Stomach (tissue), 9 donors: Measurements from ENCODE around the gene MYT1. TPM values are rescaled to one million over a fixed set of nuclear protein-coding genes. Genes with fewer than 3 reads are reported as not detected.

Source experiments
- DNase-seq, 2 donors: peaks; one replicate each; pipeline versions ENCODE4 v3.0.0 to v3.0.0-alpha.2; 2013 to 2019
- H3K27ac ChIP-seq, 5 donors: fragments of 200-600 bp in 4 of 5; sonication (generic) in 4 of 5; one replicate each; pipeline ENCODE4 v1.5.1; 2013 to 2019; ENCODE audit warnings: mild to moderate bottlenecking in 1 of 5, moderate library complexity in 1 of 5
- H3K27me3 ChIP-seq, 3 donors: fragments of 200-600 bp; sonication (generic); one replicate each; pipeline ENCODE4 v1.5.1; 2017 to 2019; ENCODE audit warnings: mixed run types in 1 of 3
- H3K36me3 ChIP-seq, 4 donors: fragments of 200-600 bp; sonication (generic); 1 replicate in 3 of 4; 2 replicates in 1 of 4; pipeline ENCODE4 v1.5.1; 2016 to 2019
- H3K4me1 ChIP-seq, 4 donors: fragments of 200-600 bp; sonication (generic); one replicate each; pipeline ENCODE4 v1.5.1; 2016 to 2019
- H3K4me3 ChIP-seq, 4 donors: fragments of 200-600 bp; sonication (generic) in 3 of 4; one replicate each; pipeline ENCODE4 v1.5.1; 2016 to 2019; ENCODE audit warnings: mild to moderate bottlenecking in 1 of 4
- H3K9me3 ChIP-seq, 4 donors: fragments of 200-600 bp; sonication (generic); one replicate each; pipeline ENCODE4 v1.5.1; 2016 to 2019
- CTCF ChIP-seq, 7 experiments: fragments of 450-650 bp in 4 of 7; fragments of 200-600 bp in 3 of 7; sonication (generic) in 3 of 7; IDR thresholded peaks; one replicate each; pipeline ENCODE4 v1.5.1; 2016 to 2019; ENCODE audit warnings: antibody characterized with exemption in 7 of 7, control low read depth in 2 of 7, mild to moderate bottlenecking in 1 of 7
- EP300 ChIP-seq: sonication (generic); formaldehyde crosslinking; IDR thresholded peaks from one replicate; pipeline ENCODE4 v1.6.1; 2017; ENCODE audit warnings: antibody characterized with exemption
- POLR2A ChIP-seq, 4 donors: fragments of 450-650 bp; IDR thresholded peaks; one replicate each; pipeline ENCODE4 v1.6.1; 2016; ENCODE audit warnings: antibody characterized with exemption in 4 of 4, control low read depth in 2 of 4, mild to moderate bottlenecking in 1 of 4, moderate library complexity in 1 of 4
- POLR2AphosphoS5 ChIP-seq, 3 donors: sonication (generic); formaldehyde crosslinking; IDR thresholded peaks; one replicate each; pipeline ENCODE4 v1.6.1; 2016; ENCODE audit warnings: antibody characterized with exemption in 3 of 3
- WGBS, 5 donors: extraction: QIAGEN DNeasy Blood & Tissue Kit in 3 of 5; methylation state at CpG; one replicate each; pipeline versions ENCODE4 v1.1.5 to v1.1.7; 2013 to 2018; 5-methylcytosine and 5-hydroxymethylcytosine counted together
- intact Hi-C: fragments of 100-400 bp; cut with DNase I; formaldehyde crosslinking; loops from one replicate; pipeline ENCODE4 v1.15.1; 2023; ENCODE audit warnings: low total_unique reads
- polyA plus RNA-seq, 3 donors: library from polyadenylated mRNA; stranded (reverse); fragments of 200-250 nt; gene quantifications; one replicate each; pipeline ENCODE4 v1.2.3, GENCODE V29; 2013
- total RNA-seq, 5 donors: library from RNA; depleted of rRNA; stranded (reverse); fragments of >200 nt; gene quantifications; one replicate each; pipeline versions ENCODE4 v1.1.0 to v1.2.3, GENCODE V29; 2014 to 2016
- donor health status: healthy with polysubstance abuse.
- donor health status: Bipolar disorder and iron deficiency.
- donor health status: healthy.

The MYT1 gene
- total and polyA plus RNA-seq, 8 donors = 0.08 to 0.55 (median 0.25) TPM; not detected in 5

- peaks cover 0 to 80% (median 9%) of the 10 kb centered on the region in 3 donors for H3K27me3 ChIP-seq
- WGBS, 5 donors = 82 to 93% (median 89%) methylated on average over 10 to 35 of the region's 35 CpGs
- H3K4me3 ChIP-seq = no peak overlapping the region
- DNase-seq = no peak
- TF ChIP-seq POLR2A (IDR thresholded peaks at IDR 0.05) = no peak
- no peak for TF ChIP-seq POLR2AphosphoS5 (IDR thresholded peaks at IDR 0.05)
- TF ChIP-seq CTCF (IDR thresholded peaks at IDR 0.05) = no peak
- no peak for TF ChIP-seq EP300
- no peaks in the 10 kb centered on the region for H3K9me3 ChIP-seq
- no peaks in the 10 kb centered on the region for H3K4me1 ChIP-seq
- intact Hi-C loops = no loop called here
- no peaks in the 10 kb centered on the region for H3K36me3 ChIP-seq
- no peak overlapping the region for H3K27ac ChIP-seq
These were observed 37.4 kb downstream of the MYT1 start for GRCh38 chr20:64201653-64202052.

- intact Hi-C loops = no loop called here
- no peaks in the 10 kb centered on the region for H3K9me3 ChIP-seq
- 58 to 74% (median 70%) methylated on average over 11 to 17 of the region's 17 CpGs for WGBS, 5 donors
- H3K36me3 ChIP-seq = no peaks in the 10 kb centered on the region
- no peaks in the 10 kb centered on the region for H3K4me1 ChIP-seq
- peaks cover 0 to 67% (median 0%) of the 10 kb centered on the region in 3 donors for H3K27me3 ChIP-seq
- TF ChIP-seq CTCF (IDR thresholded peaks at IDR 0.05) (no peak), POLR2A (IDR thresholded peaks at IDR 0.05) (no peak), POLR2AphosphoS5 (IDR thresholded peaks at IDR 0.05) (no peak), EP300 (no peak)
- DNase-seq = peak in 1 of 2 donors; percentile 49
- H3K4me3 ChIP-seq = no peak overlapping the region
- no peak overlapping the region for H3K27ac ChIP-seq
These were observed 39.0 kb downstream of the MYT1 start for GRCh38 chr20:64203037-64203777.

GRCh38 chr20:64205611-64206026, 41.4 kb downstream of the MYT1 start:
- Histone ChIP-seq H3K4me1 (no peaks in the 10 kb centered on the region), H3K9me3 (no peaks in the 10 kb centered on the region), H3K36me3 (no peaks in the 10 kb centered on the region), H3K27me3 (peaks cover 0 to 43% (median 0%) of the 10 kb centered on the region in 3 donors), H3K4me3 (no peak overlapping the region), H3K27ac (no peak overlapping the region)
- WGBS, 5 donors = 76 to 83% (median 78%) methylated on average over 17 of the region's 17 CpGs
- intact Hi-C loops = no loop called here
- peak in 1 of 2 donors; percentile 34 for DNase-seq
- TF ChIP-seq CTCF (IDR thresholded peaks at IDR 0.05) (no peak), EP300 (no peak)

- no peak overlapping the region for H3K4me3 ChIP-seq
- H3K4me1 ChIP-seq = no peaks in the 10 kb centered on the region
- H3K36me3 ChIP-seq = no peaks in the 10 kb centered on the region
- TF ChIP-seq EP300 = no peak
- no peak for TF ChIP-seq POLR2AphosphoS5 (IDR thresholded peaks at IDR 0.05)
- TF ChIP-seq POLR2A (IDR thresholded peaks at IDR 0.05) = no peak
- no peak for TF ChIP-seq CTCF (IDR thresholded peaks at IDR 0.05)
- 71 to 84% (median 79%) methylated on average over 8 of the region's 8 CpGs for WGBS, 5 donors
- H3K27ac ChIP-seq = no peak overlapping the region
- no peak for DNase-seq
- intact Hi-C loops = no loop called here
- peaks cover 0 to 39% (median 0%) of the 10 kb centered on the region in 3 donors for H3K27me3 ChIP-seq
- no peaks in the 10 kb centered on the region for H3K9me3 ChIP-seq
These were observed 42.4 kb downstream of the MYT1 start for GRCh38 chr20:64206614-64207013.
